IPS-15b (cell line): ENCODE results near the gene DDX41.
A peak's percentile ranks its signal among the peaks of the same experiment; 100 is the strongest.
"Not testable (repeated sequence)": the region's sequence is repeated elsewhere in the genome, so short reads cannot be mapped to it uniquely, and the experiment has no call there.

Source experiments
- H3K27me3 ChIP-seq: one replicate; pipeline ENCODE4 v1.6.1; 2013; ENCODE audit warnings: low read length; ENCODE audit not compliant: control insufficient read depth, insufficient read depth
- H3K36me3 ChIP-seq: one replicate; pipeline ENCODE4 v1.6.1; 2013; ENCODE audit warnings: low read length; ENCODE audit not compliant: control insufficient read depth, insufficient read depth
- H3K4me1 ChIP-seq: one replicate; pipeline ENCODE4 v1.6.1; 2013; ENCODE audit warnings: mild to moderate bottlenecking, low read length; ENCODE audit not compliant: control insufficient read depth, insufficient read depth
- H3K4me3 ChIP-seq: one replicate; pipeline ENCODE4 v1.5.1; 2013; ENCODE audit warnings: low read depth, low read length
- H3K9ac ChIP-seq: one replicate; pipeline ENCODE4 v1.6.1; 2013; ENCODE audit warnings: low read depth, mild to moderate bottlenecking, low read length
- H3K9me3 ChIP-seq: one replicate; pipeline ENCODE4 v1.6.1; 2013; ENCODE audit warnings: mild to moderate bottlenecking, low read length; ENCODE audit not compliant: control insufficient read depth, insufficient read depth

DDX41 gene

DNA sequence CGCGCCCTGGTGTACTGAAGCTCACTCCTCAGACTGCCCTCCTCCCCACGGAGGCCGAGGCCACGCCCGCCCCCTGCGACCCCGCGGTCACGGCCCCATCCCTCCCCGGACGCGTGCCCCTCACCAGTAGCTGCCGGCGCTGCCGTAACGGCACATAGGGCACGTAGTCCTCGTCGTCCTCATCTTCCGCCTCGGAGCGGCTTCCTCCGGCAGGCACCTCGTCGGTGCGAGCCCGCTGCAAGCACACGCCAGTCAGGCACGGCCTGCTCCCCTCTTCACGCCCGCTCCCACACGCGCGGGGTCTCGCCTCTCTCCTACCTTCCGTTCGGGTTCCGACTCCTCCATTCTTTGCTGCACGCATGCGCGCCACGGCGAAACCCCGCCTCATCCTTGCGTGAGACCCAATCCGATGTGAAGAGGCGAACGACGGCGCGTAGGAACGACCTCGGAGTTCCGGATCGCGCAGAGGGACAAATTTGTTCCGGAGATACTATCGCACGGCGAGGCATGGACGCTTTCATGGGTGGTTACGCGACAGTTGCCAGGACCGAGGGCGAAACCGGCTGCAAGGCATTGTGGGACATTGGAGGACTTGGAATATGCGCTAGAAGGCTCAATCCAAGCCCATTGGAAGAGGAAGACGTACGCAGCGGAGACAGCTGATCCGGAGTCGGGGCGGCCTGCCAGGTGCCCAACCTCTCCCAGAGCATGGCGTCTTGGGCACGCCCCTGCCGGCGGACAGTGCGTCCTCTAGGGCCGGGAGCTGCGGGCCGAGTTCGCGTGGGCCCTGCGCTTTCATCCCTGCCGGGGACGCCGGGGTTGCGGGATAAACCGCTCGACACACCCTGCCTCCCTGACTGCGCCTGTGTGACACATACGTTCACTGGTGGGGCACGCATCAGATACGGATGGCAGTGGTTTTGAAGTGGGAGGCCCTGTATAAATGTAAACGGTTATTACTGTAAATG is at the start of gene DDX41:
Gene DDX41, minus strand, starts transcription at position 361 of the 968 bp plus-strand sequence. Its CDS starts 16 bp downstream, at position 345.
- Histone ChIP-seq H3K9me3 (no peaks in the 10 kb centered on the region), H3K9ac (peak within 1 kb of the TSS; percentile 92), H3K4me3 (peak within 1 kb of the TSS; percentile 99), H3K27me3 (no peaks in the 10 kb centered on the region), H3K36me3 (peaks cover 65% of the 10 kb centered on the region), H3K4me1 (peaks cover 4% of the 10 kb centered on the region)

DNA sequence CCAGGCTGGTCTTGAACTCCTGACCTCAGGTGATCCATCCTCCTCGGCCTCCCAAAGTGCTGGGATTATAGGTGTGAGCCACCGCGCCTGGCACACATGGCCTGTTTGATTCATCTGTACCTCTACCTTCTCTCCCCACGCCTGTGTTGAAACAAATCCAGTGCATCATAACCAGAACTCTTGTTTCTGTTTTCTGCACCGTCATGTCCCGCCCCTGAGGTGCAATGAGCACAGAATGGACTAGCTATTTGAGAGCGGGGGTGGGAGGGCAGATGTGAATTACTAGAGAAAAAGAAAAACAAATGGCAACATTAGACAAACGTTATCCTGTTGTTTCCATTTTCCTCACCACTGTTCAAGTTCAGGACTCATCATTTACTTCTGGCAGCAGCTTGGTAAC is 48.3 kb upstream of the DDX41 start:
- Histone ChIP-seq H3K27me3 (no peaks in the 10 kb centered on the region), H3K36me3 (no peaks in the 10 kb centered on the region), H3K9ac (no peak overlapping the region), H3K4me3 (no peak overlapping the region), H3K9me3 (no peaks in the 10 kb centered on the region), H3K4me1 (no peaks in the 10 kb centered on the region)

- H3K27me3 ChIP-seq, H3K9ac ChIP-seq, H3K4me3 ChIP-seq, H3K4me1 ChIP-seq, H3K9me3 ChIP-seq, H3K36me3 ChIP-seq: not testable (repeated sequence)
These were observed 42.7 kb upstream of the DDX41 start for GRCh38 chr5:177559446-177559941.

GRCh38 chr5:177557796-177558195 is 41.0 kb upstream of the DDX41 start:
- no peaks in the 10 kb centered on the region for H3K9me3 ChIP-seq
- H3K27me3 ChIP-seq = no peaks in the 10 kb centered on the region
- no peak overlapping the region for H3K4me3 ChIP-seq
- H3K4me1 ChIP-seq = peaks cover 7% of the 10 kb centered on the region
- H3K36me3 ChIP-seq = no peaks in the 10 kb centered on the region
- no peak overlapping the region for H3K9ac ChIP-seq

GRCh38 chr5:177557041-177557647 is 40.4 kb upstream of the DDX41 start:
- Histone ChIP-seq H3K9me3 (no peaks in the 10 kb centered on the region), H3K4me1 (peaks cover 7% of the 10 kb centered on the region), H3K27me3 (no peaks in the 10 kb centered on the region), H3K9ac (no peak overlapping the region), H3K4me3 (no peak overlapping the region), H3K36me3 (no peaks in the 10 kb centered on the region)

DNA sequence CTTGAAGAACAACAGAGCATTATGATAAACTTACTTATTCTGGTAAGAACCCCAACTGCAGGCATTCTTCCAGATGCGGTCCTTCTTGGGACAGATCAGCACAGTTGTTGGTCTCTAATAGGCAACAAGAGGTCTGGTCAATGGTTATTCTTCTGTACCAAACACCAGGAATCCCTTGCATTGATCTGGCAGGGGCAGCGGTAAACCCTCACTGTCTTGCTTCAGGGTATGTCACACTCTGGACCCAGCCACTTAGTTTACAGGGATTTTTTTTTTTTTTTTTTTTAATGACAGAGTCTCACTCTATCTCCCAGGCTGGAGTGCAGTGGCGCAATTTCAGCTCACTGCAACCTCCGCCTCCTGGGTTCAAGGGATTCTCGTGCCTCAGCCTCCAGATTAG is 38.9 kb upstream of the DDX41 start:
- peaks cover 7% of the 10 kb centered on the region for H3K4me1 ChIP-seq

GRCh38 chr5:177555228-177555627 is 38.5 kb upstream of the DDX41 start:
- H3K27me3 ChIP-seq = no peaks in the 10 kb centered on the region
- H3K36me3 ChIP-seq = no peaks in the 10 kb centered on the region
- no peak overlapping the region for H3K9ac ChIP-seq
- no peaks in the 10 kb centered on the region for H3K9me3 ChIP-seq
- H3K4me3 ChIP-seq = no peak overlapping the region
- H3K4me1 ChIP-seq = peaks cover 7% of the 10 kb centered on the region

More for the DNA sequence above, 38.9 kb upstream of the DDX41 start:
- no peaks in the 10 kb centered on the region for H3K9me3 ChIP-seq
- H3K36me3 ChIP-seq = no peaks in the 10 kb centered on the region
- no peaks in the 10 kb centered on the region for H3K27me3 ChIP-seq
- no peak overlapping the region for H3K9ac ChIP-seq
- no peak overlapping the region for H3K4me3 ChIP-seq

- Histone ChIP-seq H3K36me3 (no peaks in the 10 kb centered on the region), H3K4me1 (peaks cover 7% of the 10 kb centered on the region), H3K9me3 (no peaks in the 10 kb centered on the region)
These were observed 37.8 kb upstream of the DDX41 start, which contains the start of gene FAM193B for GRCh38 chr5:177554474-177555111. FAM193B (minus strand) TSS chr5:177554563; CDS start chr5:177554458, 105 bp downstream.

GRCh38 chr5:177553671-177554429 is 37.1 kb upstream of the DDX41 start:
- Histone ChIP-seq H3K4me3 (peak overlapping the region; percentile 80), H3K27me3 (no peaks in the 10 kb centered on the region), H3K4me1 (peaks cover 7% of the 10 kb centered on the region), H3K9me3 (no peaks in the 10 kb centered on the region), H3K36me3 (no peaks in the 10 kb centered on the region), H3K9ac (peak overlapping the region; percentile 57)

More at GRCh38 chr5:177554474-177555111, 37.8 kb upstream of the DDX41 start, which contains the start of gene FAM193B:
- Histone ChIP-seq H3K27me3 (no peaks in the 10 kb centered on the region), H3K4me3 (peak within 1 kb of the TSS; percentile 80), H3K9ac (peak within 1 kb of the TSS; percentile 57)

GRCh38 chr5:177552839-177553455 is 36.2 kb upstream of the DDX41 start:
- Histone ChIP-seq H3K36me3 (no peaks in the 10 kb centered on the region), H3K4me3 (peak overlapping the region; percentile 80), H3K9ac (peak overlapping the region; percentile 57), H3K4me1 (peaks cover 7% of the 10 kb centered on the region), H3K27me3 (no peaks in the 10 kb centered on the region), H3K9me3 (no peaks in the 10 kb centered on the region)
